Measurements from ENCODE around the gene C10orf53.

C10orf53 gene

DNA sequence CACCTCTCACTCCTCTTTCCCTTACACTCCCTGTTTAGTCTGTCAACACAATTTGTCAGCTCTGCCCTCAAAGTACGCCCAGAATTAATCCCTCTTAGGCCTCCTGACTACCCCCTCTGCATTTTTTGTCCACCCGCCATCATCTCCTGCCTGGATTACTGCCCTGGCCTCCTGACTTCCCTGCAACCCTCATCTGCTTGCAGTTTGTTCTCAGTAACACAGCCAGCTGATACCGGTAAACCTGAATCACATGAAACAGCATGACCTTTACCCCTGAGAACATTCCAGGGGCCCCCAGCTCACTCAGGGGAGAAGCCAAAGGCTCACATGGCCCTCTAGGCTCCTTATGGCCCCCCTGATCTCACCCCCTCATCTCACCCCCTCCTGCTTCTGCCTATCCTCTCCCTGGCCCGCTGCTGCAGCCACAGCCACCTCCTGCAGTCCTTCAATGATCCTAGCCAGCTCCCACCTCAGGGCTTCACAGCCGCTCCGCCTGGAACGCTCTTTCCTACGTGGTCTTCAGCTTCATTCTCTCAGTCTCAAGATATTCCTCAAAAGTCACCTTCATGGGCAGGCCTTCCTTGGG is 8.9 kb downstream of the C10orf53 start:
- peaks cover 57 to 74% of the 10 kb centered on the region in 2 experiments for H3K27me3 ChIP-seq (ENCODE audit: control insufficient read depth in 1 of 2, insufficient read depth in 1 of 2, low read length in 2 of 2)
- no peak overlapping the region for H4K8ac ChIP-seq (ENCODE audit: low read length)
- H2BK12ac ChIP-seq (ENCODE audit: low read length in 2 of 2), result no peak overlapping the region
- no peak overlapping the region for H3K9ac ChIP-seq (ENCODE audit: low read length)
- H3K23ac ChIP-seq (ENCODE audit: low read length in 2 of 2), result no peak overlapping the region
- H2BK120ac ChIP-seq (ENCODE audit: low read depth, low read length), result no peak overlapping the region
- H3K79me1 ChIP-seq (replicated peaks; ENCODE audit: low read length, poor library complexity, severe bottlenecking), result no peaks in the 10 kb centered on the region
- H3K4me2 ChIP-seq (ENCODE audit: low read length, poor library complexity, severe bottlenecking), result no peak overlapping the region
- WGBS, result 34% methylated on average over 8 of the region's 8 CpGs
- DNase-seq, result no peak
- no peak overlapping the region for H2AK5ac ChIP-seq (ENCODE audit: low read length, severe bottlenecking)
- no peak overlapping the region for H3K18ac ChIP-seq (ENCODE audit: low read depth in 1 of 2, low read length in 2 of 2)
- H2BK15ac ChIP-seq (ENCODE audit: low read depth, poor library complexity, severe bottlenecking), result no peak overlapping the region
- no peak overlapping the region for H2BK5ac ChIP-seq (ENCODE audit: low read depth, low read length, poor library complexity, severe bottlenecking)
- H3K36me3 ChIP-seq (ENCODE audit: control insufficient read depth in 1 of 2, insufficient read depth in 2 of 2, low read depth in 1 of 2, low read length in 2 of 2), result no peaks in the 10 kb centered on the region
- H3K9me3 ChIP-seq (ENCODE audit: control insufficient read depth, low read length), result peaks cover 11% of the 10 kb centered on the region
- no peaks in the 10 kb centered on the region for H3K4me1 ChIP-seq (ENCODE audit: control insufficient read depth, insufficient read depth, low read depth, low read length)
- no peak overlapping the region for H2AFZ ChIP-seq (ENCODE audit: low read depth, low read length)
- no peak overlapping the region for H3K27ac ChIP-seq (ENCODE audit: low read length, poor library complexity, severe bottlenecking)
- no peak overlapping the region for H3K14ac ChIP-seq (ENCODE audit: low read length in 2 of 2)
- H3K4me3 ChIP-seq (ENCODE audit: insufficient read depth in 1 of 2, low read depth in 1 of 2, low read length in 2 of 2), result no peak overlapping the region
- no peak overlapping the region for H4K91ac ChIP-seq (ENCODE audit: low read length)
- no peak overlapping the region for H3K4ac ChIP-seq (ENCODE audit: low read depth in 1 of 2, low read length in 2 of 2)

- H2AK5ac ChIP-seq (ENCODE audit: low read length, severe bottlenecking), result no peak overlapping the region
- no peak overlapping the region for H4K91ac ChIP-seq (ENCODE audit: low read length)
- WGBS, result 34% methylated on average over 5 of the region's 7 CpGs
- no peak overlapping the region for H2BK5ac ChIP-seq (ENCODE audit: low read depth, low read length, poor library complexity, severe bottlenecking)
- no peak overlapping the region for H4K8ac ChIP-seq (ENCODE audit: low read length)
- H3K9me3 ChIP-seq (ENCODE audit: control insufficient read depth, low read length), result peaks cover 14% of the 10 kb centered on the region
- no peak overlapping the region for H2BK15ac ChIP-seq (ENCODE audit: low read depth, poor library complexity, severe bottlenecking)
- H3K4me3 ChIP-seq (ENCODE audit: insufficient read depth in 1 of 2, low read depth in 1 of 2, low read length in 2 of 2), result no peak overlapping the region
- H3K4me2 ChIP-seq (ENCODE audit: low read length, poor library complexity, severe bottlenecking), result no peak overlapping the region
- no peak overlapping the region for H3K23ac ChIP-seq (ENCODE audit: low read length in 2 of 2)
- H3K27me3 ChIP-seq (ENCODE audit: control insufficient read depth in 1 of 2, insufficient read depth in 1 of 2, low read length in 2 of 2), result peaks cover 62 to 79% of the 10 kb centered on the region in 2 experiments
- H2BK120ac ChIP-seq (ENCODE audit: low read depth, low read length), result no peak overlapping the region
- H3K4ac ChIP-seq (ENCODE audit: low read depth in 1 of 2, low read length in 2 of 2), result no peak overlapping the region
- H3K79me1 ChIP-seq (replicated peaks; ENCODE audit: low read length, poor library complexity, severe bottlenecking), result no peaks in the 10 kb centered on the region
- DNase-seq, result no peak
- H2BK12ac ChIP-seq (ENCODE audit: low read length in 2 of 2), result no peak overlapping the region
- no peak overlapping the region for H3K18ac ChIP-seq (ENCODE audit: low read depth in 1 of 2, low read length in 2 of 2)
- H3K9ac ChIP-seq (ENCODE audit: low read length), result no peak overlapping the region
- no peaks in the 10 kb centered on the region for H3K4me1 ChIP-seq (ENCODE audit: control insufficient read depth, insufficient read depth, low read depth, low read length)
- no peak overlapping the region for H3K27ac ChIP-seq (ENCODE audit: low read length, poor library complexity, severe bottlenecking)
- no peak overlapping the region for H2AFZ ChIP-seq (ENCODE audit: low read depth, low read length)
- H3K36me3 ChIP-seq (ENCODE audit: control insufficient read depth in 1 of 2, insufficient read depth in 2 of 2, low read depth in 1 of 2, low read length in 2 of 2), result no peaks in the 10 kb centered on the region
- no peak overlapping the region for H3K14ac ChIP-seq (ENCODE audit: low read length in 2 of 2)
Observed at GRCh38 chr10:49688920-49689319, 9.5 kb downstream of the C10orf53 start.

GRCh38 chr10:49689882-49690510 is 10.5 kb downstream of the C10orf53 start:
- Histone ChIP-seq H3K14ac (ENCODE audit: low read length in 2 of 2) (no peak overlapping the region), H3K27me3 (ENCODE audit: control insufficient read depth in 1 of 2, insufficient read depth in 1 of 2, low read length in 2 of 2) (peaks cover 62 to 83% of the 10 kb centered on the region in 2 experiments), H2AFZ (ENCODE audit: low read depth, low read length) (no peak overlapping the region), H2BK12ac (ENCODE audit: low read length in 2 of 2) (no peak overlapping the region), H3K23ac (ENCODE audit: low read length in 2 of 2) (no peak overlapping the region), H4K91ac (ENCODE audit: low read length) (no peak overlapping the region), H2BK120ac (ENCODE audit: low read depth, low read length) (no peak overlapping the region), H2AK5ac (ENCODE audit: low read length, severe bottlenecking) (no peak overlapping the region), H2BK15ac (ENCODE audit: low read depth, poor library complexity, severe bottlenecking) (no peak overlapping the region), H4K8ac (ENCODE audit: low read length) (no peak overlapping the region), H3K27ac (ENCODE audit: low read length, poor library complexity, severe bottlenecking) (no peak overlapping the region), H2BK5ac (ENCODE audit: low read depth, low read length, poor library complexity, severe bottlenecking) (no peak overlapping the region), H3K4ac (ENCODE audit: low read depth in 1 of 2, low read length in 2 of 2) (no peak overlapping the region), H3K4me1 (ENCODE audit: control insufficient read depth, insufficient read depth, low read depth, low read length) (no peaks in the 10 kb centered on the region), H3K9ac (ENCODE audit: low read length) (no peak overlapping the region), H3K18ac (ENCODE audit: low read depth in 1 of 2, low read length in 2 of 2) (no peak overlapping the region), H3K79me1 (replicated peaks; ENCODE audit: low read length, poor library complexity, severe bottlenecking) (no peaks in the 10 kb centered on the region), H3K9me3 (ENCODE audit: control insufficient read depth, low read length) (peaks cover 14% of the 10 kb centered on the region), H3K4me2 (ENCODE audit: low read length, poor library complexity, severe bottlenecking) (no peak overlapping the region), H3K36me3 (ENCODE audit: control insufficient read depth in 1 of 2, insufficient read depth in 2 of 2, low read depth in 1 of 2, low read length in 2 of 2) (no peaks in the 10 kb centered on the region), H3K4me3 (ENCODE audit: insufficient read depth in 1 of 2, low read depth in 1 of 2, low read length in 2 of 2) (no peak overlapping the region)
- no peak for DNase-seq
- 10% methylated on average over 11 of the region's 12 CpGs for WGBS

DNA sequence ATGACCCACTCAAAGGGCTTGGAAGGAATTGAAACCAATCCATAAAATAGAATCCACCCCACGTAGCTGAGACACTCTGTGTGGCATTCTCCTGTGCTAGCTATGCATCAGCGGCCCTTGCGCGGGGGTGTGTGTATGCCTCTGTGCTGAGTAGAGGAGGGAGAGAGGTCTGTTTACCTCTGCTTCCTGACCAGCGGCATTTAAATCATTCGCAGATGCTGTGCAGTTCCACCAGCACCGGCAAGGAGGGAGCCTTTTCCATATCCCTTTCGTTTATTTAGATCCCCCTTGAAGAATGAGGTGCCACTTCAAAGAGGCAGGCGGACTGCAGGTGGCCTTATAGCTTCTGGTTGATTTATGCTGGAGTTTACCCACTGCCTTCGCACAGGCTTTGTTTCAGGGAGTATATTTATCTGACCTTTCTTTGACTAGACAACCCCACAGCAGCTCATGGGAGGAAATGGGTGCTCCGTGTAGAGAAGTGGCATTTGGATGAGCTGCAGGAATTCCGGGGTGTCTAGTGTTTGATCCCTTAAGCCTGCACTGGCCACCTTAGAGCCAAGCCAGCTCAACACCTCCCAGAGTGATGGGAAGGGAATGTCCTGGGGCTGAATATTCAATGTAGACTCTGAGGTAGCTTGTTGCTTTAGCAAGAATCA is 11.4 kb downstream of the C10orf53 start:
- peaks cover 65 to 87% of the 10 kb centered on the region in 2 experiments for H3K27me3 ChIP-seq (ENCODE audit: control insufficient read depth in 1 of 2, insufficient read depth in 1 of 2, low read length in 2 of 2)
- no peak overlapping the region for H3K4me2 ChIP-seq (ENCODE audit: low read length, poor library complexity, severe bottlenecking)
- H3K79me1 ChIP-seq (replicated peaks; ENCODE audit: low read length, poor library complexity, severe bottlenecking), result no peaks in the 10 kb centered on the region
- no peak overlapping the region for H2BK12ac ChIP-seq (ENCODE audit: low read length in 2 of 2)
- no peak overlapping the region for H2AK5ac ChIP-seq (ENCODE audit: low read length, severe bottlenecking)
- H2AFZ ChIP-seq (ENCODE audit: low read depth, low read length), result no peak overlapping the region
- no peak overlapping the region for H3K4ac ChIP-seq (ENCODE audit: low read depth in 1 of 2, low read length in 2 of 2)
- no peaks in the 10 kb centered on the region for H3K4me1 ChIP-seq (ENCODE audit: control insufficient read depth, insufficient read depth, low read depth, low read length)
- no peak overlapping the region for H2BK120ac ChIP-seq (ENCODE audit: low read depth, low read length)
- no peak overlapping the region for H3K4me3 ChIP-seq (ENCODE audit: insufficient read depth in 1 of 2, low read depth in 1 of 2, low read length in 2 of 2)
- no peaks in the 10 kb centered on the region for H3K36me3 ChIP-seq (ENCODE audit: control insufficient read depth in 1 of 2, insufficient read depth in 2 of 2, low read depth in 1 of 2, low read length in 2 of 2)
- no peak overlapping the region for H4K91ac ChIP-seq (ENCODE audit: low read length)
- peaks cover 14% of the 10 kb centered on the region for H3K9me3 ChIP-seq (ENCODE audit: control insufficient read depth, low read length)
- H4K8ac ChIP-seq (ENCODE audit: low read length), result no peak overlapping the region
- no peak overlapping the region for H3K14ac ChIP-seq (ENCODE audit: low read length in 2 of 2)
- WGBS, result 10% methylated on average over 9 of the region's 12 CpGs
- H2BK15ac ChIP-seq (ENCODE audit: low read depth, poor library complexity, severe bottlenecking), result no peak overlapping the region
- DNase-seq, result no peak
- no peak overlapping the region for H3K27ac ChIP-seq (ENCODE audit: low read length, poor library complexity, severe bottlenecking)
- H2BK5ac ChIP-seq (ENCODE audit: low read depth, low read length, poor library complexity, severe bottlenecking), result no peak overlapping the region
- H3K23ac ChIP-seq (ENCODE audit: low read length in 2 of 2), result no peak overlapping the region
- H3K18ac ChIP-seq (ENCODE audit: low read depth in 1 of 2, low read length in 2 of 2), result no peak overlapping the region
- no peak overlapping the region for H3K9ac ChIP-seq (ENCODE audit: low read length)

All from mesenchymal stem cell (in vitro differentiated cells and primary cell).